ENCODE results near the gene APBA2. TPM values are rescaled to one million over a fixed set of nuclear protein-coding genes. Genes with fewer than 3 reads are reported as not detected.

The APBA2 gene
- total and polyA plus RNA-seq, 7 donors: 0.46 to 10.7 (median 1.5) TPM

DNA sequence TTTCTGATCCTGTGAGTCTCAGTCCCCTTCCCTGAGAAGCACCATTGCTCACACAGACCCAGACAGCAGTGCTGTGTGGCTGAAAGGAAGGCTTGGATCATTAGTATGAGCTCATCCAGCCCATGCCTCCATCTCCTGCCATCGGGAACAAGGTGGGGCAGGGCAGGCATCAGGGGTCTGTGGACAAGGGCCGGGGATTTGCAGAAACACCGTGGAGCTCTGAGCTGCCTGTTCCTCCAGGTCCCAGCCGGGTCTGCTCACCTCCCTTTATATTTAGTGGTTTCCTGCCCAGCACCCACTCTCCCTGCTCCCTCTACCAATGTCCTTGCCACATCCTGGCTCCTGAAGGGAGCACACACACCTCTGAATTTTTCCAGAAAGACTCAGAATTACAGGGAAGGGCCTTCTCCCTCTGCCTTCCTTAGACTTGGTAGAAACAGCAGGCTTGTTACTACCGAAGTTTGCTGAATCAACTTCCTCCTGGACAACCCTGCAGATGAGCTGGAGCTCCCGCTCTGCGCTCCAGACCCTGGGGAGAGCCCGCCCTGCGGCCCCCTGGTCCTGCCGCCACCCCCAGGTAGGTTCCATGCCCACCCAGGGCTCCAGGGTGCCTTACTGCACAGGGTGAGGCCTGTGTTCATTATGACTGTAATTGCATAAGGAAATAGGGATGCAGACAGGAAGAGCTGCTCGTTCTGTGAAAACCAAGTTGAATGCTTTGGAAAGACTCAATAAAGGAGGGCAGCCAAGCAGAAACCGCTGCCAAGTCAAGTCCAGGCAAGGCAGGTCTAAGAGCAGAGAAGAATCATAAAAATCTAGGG, 255.7 kb downstream of the APBA2 start:
- Histone ChIP-seq H3K27me3 (peaks cover 0 to 20% (median 3%) of the 10 kb centered on the region in 3 donors), H3K4me1 (peaks cover 0 to 13% (median 7%) of the 10 kb centered on the region in 4 donors), H3K27ac (no peak overlapping the region), H3K4me3 (no peak overlapping the region), H3K36me3 (no peaks in the 10 kb centered on the region), H3K9me3 (no peaks in the 10 kb centered on the region)
- no peak for DNase-seq
- WGBS, 2 donors: 36 to 64% methylated on average over 12 of the region's 12 CpGs
- intact Hi-C loops (cut with DNase I): loop anchor here (5.0 kb wide), 1 partner anchor 431 kb away; a partner anchor contains a TSS
- TF ChIP-seq EP300 (IDR thresholded peaks at IDR 0.05): no peak

DNA sequence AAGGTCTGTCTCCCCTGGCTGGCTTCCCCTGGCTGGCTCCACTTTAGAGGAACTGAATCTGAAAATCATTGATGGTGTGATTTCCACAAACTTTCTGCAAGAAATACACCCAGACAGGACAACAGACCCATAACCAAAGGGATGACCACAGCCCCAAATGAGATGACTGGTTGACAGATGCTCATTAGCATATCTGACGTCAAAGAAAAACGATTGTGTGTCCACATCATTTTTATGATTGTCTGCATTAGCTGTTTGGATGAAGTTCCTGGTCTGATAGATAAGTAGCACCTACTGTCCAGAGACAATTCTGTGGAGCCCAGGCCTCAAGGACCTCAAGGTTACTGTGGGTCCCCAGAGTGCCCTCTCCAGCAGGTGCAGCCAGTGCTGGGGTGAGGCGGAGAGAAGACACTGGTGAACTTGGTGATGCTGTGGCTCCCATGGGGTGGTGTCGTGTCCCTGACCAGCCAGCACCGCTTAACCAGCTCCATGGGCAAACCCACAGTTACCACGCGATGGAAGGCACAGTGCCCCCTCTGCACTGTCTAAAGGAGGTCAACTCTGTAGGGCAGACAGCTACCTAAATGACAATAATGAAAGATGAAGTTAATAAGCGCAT, 256.5 kb downstream of the APBA2 start:
- no peaks in the 10 kb centered on the region for H3K9me3 ChIP-seq
- 77 to 88% methylated on average over 8 of the region's 8 CpGs for WGBS, 2 donors
- no peak for DNase-seq
- peaks cover 0 to 13% (median 7%) of the 10 kb centered on the region in 4 donors for H3K4me1 ChIP-seq
- H3K27me3 ChIP-seq: peaks cover 0 to 20% (median 3%) of the 10 kb centered on the region in 3 donors
- intact Hi-C loops (cut with DNase I): loop anchor here (5.0 kb wide), 1 partner anchor 430 kb away; a partner anchor contains a TSS
- H3K27ac ChIP-seq: no peak overlapping the region
- H3K4me3 ChIP-seq: no peak overlapping the region
- H3K36me3 ChIP-seq: no peaks in the 10 kb centered on the region
- no peak for TF ChIP-seq EP300 (IDR thresholded peaks at IDR 0.05)
- no peak for TF ChIP-seq POLR2A (IDR thresholded peaks at IDR 0.05)
- TF ChIP-seq, protein P1, sequence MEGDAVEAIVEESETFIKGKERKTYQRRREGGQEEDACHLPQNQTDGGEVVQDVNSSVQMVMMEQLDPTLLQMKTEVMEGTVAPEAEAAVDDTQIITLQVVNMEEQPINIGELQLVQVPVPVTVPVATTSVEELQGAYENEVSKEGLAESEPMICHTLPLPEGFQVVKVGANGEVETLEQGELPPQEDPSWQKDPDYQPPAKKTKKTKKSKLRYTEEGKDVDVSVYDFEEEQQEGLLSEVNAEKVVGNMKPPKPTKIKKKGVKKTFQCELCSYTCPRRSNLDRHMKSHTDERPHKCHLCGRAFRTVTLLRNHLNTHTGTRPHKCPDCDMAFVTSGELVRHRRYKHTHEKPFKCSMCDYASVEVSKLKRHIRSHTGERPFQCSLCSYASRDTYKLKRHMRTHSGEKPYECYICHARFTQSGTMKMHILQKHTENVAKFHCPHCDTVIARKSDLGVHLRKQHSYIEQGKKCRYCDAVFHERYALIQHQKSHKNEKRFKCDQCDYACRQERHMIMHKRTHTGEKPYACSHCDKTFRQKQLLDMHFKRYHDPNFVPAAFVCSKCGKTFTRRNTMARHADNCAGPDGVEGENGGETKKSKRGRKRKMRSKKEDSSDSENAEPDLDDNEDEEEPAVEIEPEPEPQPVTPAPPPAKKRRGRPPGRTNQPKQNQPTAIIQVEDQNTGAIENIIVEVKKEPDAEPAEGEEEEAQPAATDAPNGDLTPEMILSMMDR (IDR thresholded peaks at IDR 0.05): no peak
- TF ChIP-seq POLR2AphosphoS5 (IDR thresholded peaks at IDR 0.05): no peak

DNA sequence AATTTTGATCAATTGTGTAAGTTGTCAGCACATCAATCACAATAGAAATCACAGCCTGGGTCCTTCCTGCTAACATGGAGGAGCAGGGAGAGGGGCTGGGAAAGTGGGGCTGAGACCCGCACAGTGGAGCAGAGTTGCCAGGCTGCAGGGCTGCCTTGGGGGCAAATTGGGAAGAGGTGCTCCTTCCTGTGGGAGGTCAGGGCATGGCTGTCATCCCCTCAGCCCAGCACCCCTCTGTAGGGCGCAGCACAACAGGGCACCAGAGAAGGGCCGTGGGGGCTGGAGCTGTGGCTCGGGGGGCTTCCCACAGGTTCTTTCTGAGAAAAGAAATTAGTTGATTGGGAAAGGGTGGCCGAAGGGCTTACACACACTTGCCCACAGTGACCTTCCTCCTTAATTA, 257.5 kb downstream of the APBA2 start:
- WGBS, 2 donors: 86 to 92% methylated on average over 5 of the region's 5 CpGs
- TF ChIP-seq EP300 (IDR thresholded peaks at IDR 0.05): no peak
- TF ChIP-seq POLR2AphosphoS5 (IDR thresholded peaks at IDR 0.05): no peak
- TF ChIP-seq POLR2A (IDR thresholded peaks at IDR 0.05): no peak
- TF ChIP-seq, protein P1 (IDR thresholded peaks at IDR 0.05): no peak
- Histone ChIP-seq H3K36me3 (no peaks in the 10 kb centered on the region), H3K27ac (no peak overlapping the region), H3K27me3 (peaks cover 0 to 20% (median 3%) of the 10 kb centered on the region in 3 donors), H3K4me1 (peaks cover 0 to 13% (median 7%) of the 10 kb centered on the region in 4 donors), H3K4me3 (no peak overlapping the region), H3K9me3 (no peaks in the 10 kb centered on the region)
- DNase-seq: no peak
- intact Hi-C loops (cut with DNase I): loop anchor here (5.0 kb wide), 1 partner anchor 429 kb away; a partner anchor contains a TSS

DNA sequence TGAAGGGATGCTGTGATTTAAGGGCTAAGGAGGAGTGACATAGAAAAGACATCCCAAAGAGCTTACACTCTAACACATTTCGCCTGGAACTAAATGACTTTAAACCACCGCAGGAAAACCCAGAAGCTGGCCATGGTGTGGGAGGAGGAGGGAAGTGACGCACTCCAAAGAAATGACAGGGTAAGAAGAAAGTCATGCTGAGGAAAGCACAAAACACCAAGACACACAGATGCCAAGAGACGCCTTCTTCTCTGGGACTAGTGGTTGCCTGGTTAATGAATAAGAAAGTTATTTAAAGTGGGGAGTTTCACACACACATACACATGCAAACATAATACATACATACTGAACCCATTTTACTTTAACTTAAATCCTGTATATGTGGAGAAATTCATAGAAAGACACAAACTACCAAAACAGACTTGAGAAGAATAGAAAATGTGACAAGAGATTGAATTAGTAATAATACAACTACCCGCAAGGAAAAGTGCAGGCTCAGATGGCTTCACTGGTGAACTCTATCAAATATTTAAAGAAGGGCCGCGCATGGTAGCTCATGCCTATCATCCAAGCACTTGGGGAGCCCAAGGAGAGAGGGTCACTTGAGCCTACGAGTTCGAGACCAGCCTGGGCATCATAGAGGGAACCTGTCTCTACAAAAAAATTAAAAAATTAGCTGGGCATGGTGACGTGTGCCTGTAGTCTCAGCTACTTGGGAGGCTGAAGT, 258.3 kb downstream of the APBA2 start:
- Histone ChIP-seq H3K27me3 (peaks cover 0 to 20% (median 3%) of the 10 kb centered on the region in 3 donors), H3K4me3 (no peak overlapping the region), H3K4me1 (peaks cover 0 to 13% (median 7%) of the 10 kb centered on the region in 4 donors), H3K9me3 (no peaks in the 10 kb centered on the region), H3K27ac (no peak overlapping the region), H3K36me3 (no peaks in the 10 kb centered on the region)
- intact Hi-C loops (cut with DNase I): loop anchor here (5.0 kb wide), 1 partner anchor 428 kb away; a partner anchor contains a TSS
- TF ChIP-seq POLR2AphosphoS5 (IDR thresholded peaks at IDR 0.05) (no peak), EP300 (IDR thresholded peaks at IDR 0.05) (no peak), POLR2A (IDR thresholded peaks at IDR 0.05) (no peak)
- TF ChIP-seq, protein P1 (IDR thresholded peaks at IDR 0.05): no peak
- WGBS, 2 donors: 89 to 92% methylated on average over 10 of the region's 10 CpGs
- no peak for DNase-seq

DNA sequence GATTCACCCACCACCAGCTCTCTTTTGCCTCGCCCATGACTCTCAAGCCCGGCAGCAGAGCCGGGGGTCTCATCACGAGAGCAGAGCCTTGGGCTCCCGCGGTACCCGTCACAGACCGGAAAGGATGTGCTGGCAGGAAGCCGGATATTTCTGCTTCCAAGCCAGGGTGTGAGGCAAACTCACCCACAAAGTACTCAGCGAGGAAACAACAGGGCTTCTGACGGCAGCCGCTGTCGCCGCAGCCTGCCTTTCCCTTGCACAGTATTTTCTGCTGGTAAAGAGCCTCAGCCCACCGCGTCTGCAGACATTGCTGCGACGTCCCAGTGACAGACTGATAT, 263.9 kb downstream of the APBA2 start:
- no peak overlapping the region for H3K4me3 ChIP-seq
- WGBS, 2 donors: 88 to 95% methylated on average over 18 of the region's 18 CpGs
- H3K4me1 ChIP-seq: no peaks in the 10 kb centered on the region
- H3K9me3 ChIP-seq: peaks cover 0 to 2% (median 0%) of the 10 kb centered on the region in 4 donors
- intact Hi-C loops (cut with DNase I): no loop called here
- no peak overlapping the region for H3K27ac ChIP-seq
- no peaks in the 10 kb centered on the region for H3K27me3 ChIP-seq
- TF ChIP-seq POLR2A (IDR thresholded peaks at IDR 0.05): no peak
- no peak for DNase-seq
- no peaks in the 10 kb centered on the region for H3K36me3 ChIP-seq

All from sigmoid colon (tissue), 7 donors.